Measurements from ENCODE around the gene MAEL.

DNA sequence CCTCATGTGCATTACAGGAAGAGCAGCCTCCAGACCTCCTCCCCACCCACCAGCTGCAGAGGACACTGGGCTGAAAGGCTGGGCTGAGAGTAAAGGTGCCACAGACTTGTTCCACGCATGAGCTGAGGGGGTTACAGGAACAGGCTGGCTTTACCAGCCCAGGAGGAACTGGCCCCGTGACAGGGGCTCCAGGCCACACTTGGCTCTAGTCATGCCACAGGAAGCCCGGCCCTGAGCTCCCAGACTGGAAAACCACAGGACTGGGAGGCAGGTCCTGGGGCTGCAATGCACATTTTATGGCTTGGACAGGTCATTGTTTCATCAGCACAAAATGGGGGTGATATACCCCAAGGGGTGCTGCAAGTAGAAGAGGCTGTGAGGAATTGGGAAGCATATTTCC, 65.5 kb downstream of the MAEL start:
- TF ChIP-seq HDAC2 (CRISPR knock-in tag; IDR thresholded peaks at IDR 0.05) (no peak), MAFF (IDR thresholded peaks at IDR 0.05; ENCODE audit: low read depth, low read length) (no peak), POLR2AphosphoS5 (IDR thresholded peaks at IDR 0.05; ENCODE audit: low read depth, low read length) (no peak), CEBPB (IDR thresholded peaks at IDR 0.05; ENCODE audit: borderline replicate concordance, low read depth, low read length) (no peak), KAT7 (CRISPR knock-in tag; IDR thresholded peaks at IDR 0.05; ENCODE audit: borderline replicate concordance) (no peak), ZNF598 (CRISPR knock-in tag; IDR thresholded peaks at IDR 0.05; ENCODE audit: borderline replicate concordance) (no peak), ZNF792 (CRISPR knock-in tag; IDR thresholded peaks at IDR 0.05) (no peak), FOSL2 (CRISPR knock-in tag; IDR thresholded peaks at IDR 0.05) (no peak), ZNF543 (CRISPR knock-in tag; IDR thresholded peaks at IDR 0.05) (no peak), SP1 (IDR thresholded peaks at IDR 0.05) (no peak), SP1 (CRISPR knock-in tag; IDR thresholded peaks at IDR 0.05) (no peak)
- TF ChIP-seq, protein P1, sequence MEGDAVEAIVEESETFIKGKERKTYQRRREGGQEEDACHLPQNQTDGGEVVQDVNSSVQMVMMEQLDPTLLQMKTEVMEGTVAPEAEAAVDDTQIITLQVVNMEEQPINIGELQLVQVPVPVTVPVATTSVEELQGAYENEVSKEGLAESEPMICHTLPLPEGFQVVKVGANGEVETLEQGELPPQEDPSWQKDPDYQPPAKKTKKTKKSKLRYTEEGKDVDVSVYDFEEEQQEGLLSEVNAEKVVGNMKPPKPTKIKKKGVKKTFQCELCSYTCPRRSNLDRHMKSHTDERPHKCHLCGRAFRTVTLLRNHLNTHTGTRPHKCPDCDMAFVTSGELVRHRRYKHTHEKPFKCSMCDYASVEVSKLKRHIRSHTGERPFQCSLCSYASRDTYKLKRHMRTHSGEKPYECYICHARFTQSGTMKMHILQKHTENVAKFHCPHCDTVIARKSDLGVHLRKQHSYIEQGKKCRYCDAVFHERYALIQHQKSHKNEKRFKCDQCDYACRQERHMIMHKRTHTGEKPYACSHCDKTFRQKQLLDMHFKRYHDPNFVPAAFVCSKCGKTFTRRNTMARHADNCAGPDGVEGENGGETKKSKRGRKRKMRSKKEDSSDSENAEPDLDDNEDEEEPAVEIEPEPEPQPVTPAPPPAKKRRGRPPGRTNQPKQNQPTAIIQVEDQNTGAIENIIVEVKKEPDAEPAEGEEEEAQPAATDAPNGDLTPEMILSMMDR (CRISPR knock-in tag; IDR thresholded peaks at IDR 0.05), result no peak
- TF ChIP-seq, protein P2, sequence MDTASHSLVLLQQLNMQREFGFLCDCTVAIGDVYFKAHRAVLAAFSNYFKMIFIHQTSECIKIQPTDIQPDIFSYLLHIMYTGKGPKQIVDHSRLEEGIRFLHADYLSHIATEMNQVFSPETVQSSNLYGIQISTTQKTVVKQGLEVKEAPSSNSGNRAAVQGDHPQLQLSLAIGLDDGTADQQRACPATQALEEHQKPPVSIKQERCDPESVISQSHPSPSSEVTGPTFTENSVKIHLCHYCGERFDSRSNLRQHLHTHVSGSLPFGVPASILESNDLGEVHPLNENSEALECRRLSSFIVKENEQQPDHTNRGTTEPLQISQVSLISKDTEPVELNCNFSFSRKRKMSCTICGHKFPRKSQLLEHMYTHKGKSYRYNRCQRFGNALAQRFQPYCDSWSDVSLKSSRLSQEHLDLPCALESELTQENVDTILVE (CRISPR knock-in tag; IDR thresholded peaks at IDR 0.05), result no peak
- TF ChIP-seq, protein P3, sequence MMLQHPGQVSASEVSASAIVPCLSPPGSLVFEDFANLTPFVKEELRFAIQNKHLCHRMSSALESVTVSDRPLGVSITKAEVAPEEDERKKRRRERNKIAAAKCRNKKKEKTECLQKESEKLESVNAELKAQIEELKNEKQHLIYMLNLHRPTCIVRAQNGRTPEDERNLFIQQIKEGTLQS (CRISPR knock-in tag; IDR thresholded peaks at IDR 0.05), result no peak

Data from HepG2 (cell line).